Esophagus muscularis mucosa (tissue), 3 donors: ENCODE measurements around the gene H6PD.

Experiments used
- EP300 ChIP-seq: sonication (generic); formaldehyde crosslinking; IDR thresholded peaks from one replicate; pipeline ENCODE4 v1.6.1; 2017; ENCODE audit warnings: antibody characterized with exemption
- POLR2A ChIP-seq: fragments of 450-650 bp; IDR thresholded peaks from one replicate; pipeline ENCODE4 v1.6.1; 2017; ENCODE audit warnings: antibody characterized with exemption, moderate library complexity, mild to moderate bottlenecking, low read depth
- POLR2AphosphoS5 ChIP-seq, 2 donors: sonication (generic); formaldehyde crosslinking; IDR thresholded peaks; one replicate each; pipeline ENCODE4 v1.6.1; 2017; ENCODE audit warnings: antibody characterized with exemption in 2 of 2

DNA sequence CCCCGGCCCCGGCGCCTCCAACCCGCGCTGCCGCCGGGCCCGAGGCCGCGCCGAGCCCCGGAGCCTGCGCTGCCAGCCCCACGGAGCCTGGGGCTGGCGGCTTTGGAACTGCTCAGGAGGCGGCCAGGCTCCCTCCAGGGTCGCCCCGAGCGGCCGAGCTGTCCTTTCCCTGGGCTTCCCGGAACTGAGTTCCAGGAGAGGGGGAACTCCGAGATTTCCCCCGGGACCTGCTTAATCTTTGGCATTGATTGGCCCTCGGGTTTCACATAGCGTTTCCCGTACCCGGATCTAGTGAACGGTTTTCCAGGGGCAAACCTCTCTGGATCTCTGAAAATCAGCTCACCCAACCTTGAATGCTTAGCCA, 504 bp downstream of the H6PD start:
- TF ChIP-seq POLR2A: no peak
- no peak for TF ChIP-seq POLR2AphosphoS5 (IDR thresholded peaks at IDR 0.05)
- TF ChIP-seq EP300: no peak
